ENCODE data around the gene MOB1A. TPM values are rescaled to one million over a fixed set of nuclear protein-coding genes. Genes with fewer than 3 reads are reported as not detected.

Gene MOB1A
- polyA plus RNA-seq, 1 donor (not counting 4 experiments of a cell fraction or from before 2014, with no cell fraction given): 92.4 TPM

- Histone ChIP-seq H2AFZ (ENCODE audit: control insufficient read depth, low read length) (no peak overlapping the region), H4K20me1 (ENCODE audit: control insufficient read depth, extremely low read depth, insufficient read depth, low read length) (peaks cover 30% of the 10 kb centered on the region), H3K4me1 (ENCODE audit: control insufficient read depth, extremely low read depth, insufficient read depth, low read length) (peaks cover 40% of the 10 kb centered on the region), H3K4me3 (ENCODE audit: control insufficient read depth in 2 of 3, extremely low read depth in 1 of 3, insufficient read depth in 2 of 3, low read depth in 1 of 3, low read length in 3 of 3) (no peak overlapping the region), H3K79me2 (ENCODE audit: control insufficient read depth, insufficient read depth, low read length) (peaks cover 90% of the 10 kb centered on the region), H3K27ac (ENCODE audit: control insufficient read depth, insufficient read depth, low read length) (no peak overlapping the region), H3K27me3 (ENCODE audit: control insufficient read depth, extremely low read depth, insufficient read depth, low read length) (no peaks in the 10 kb centered on the region), H3K9me1 (ENCODE audit: control insufficient read depth, extremely low read depth, insufficient read depth, low read length) (peaks cover 2% of the 10 kb centered on the region), H3K9ac (ENCODE audit: control insufficient read depth, extremely low read depth, insufficient read depth, low read length) (no peak overlapping the region), H3K36me3 (ENCODE audit: control insufficient read depth in 2 of 2, extremely low read depth in 1 of 2, insufficient read depth in 2 of 2, low read length in 2 of 2) (peaks cover 13 to 40% of the 10 kb centered on the region in 2 experiments), H3K4me2 (ENCODE audit: control insufficient read depth, extremely low read depth, insufficient read depth, low read depth, low read length) (no peak overlapping the region), H3K9me3 (ENCODE audit: control insufficient read depth, low read depth, low read length) (no peaks in the 10 kb centered on the region)
- no peak for FAIRE-seq
- TF ChIP-seq CTCF (optimal IDR thresholded peaks at IDR 0.05 in 1 of 3, IDR thresholded peaks at IDR 0.05 in 1 of 3, conservative IDR thresholded peaks at IDR 0.05 in 1 of 3; ENCODE audit: extremely low read depth in 1 of 3, insufficient read depth in 2 of 3, low read length in 3 of 3) (no peak), EZH2 (IDR thresholded peaks at IDR 0.05; ENCODE audit: low read length) (no peak)
- dilution Hi-C loops (cut with MboI; ENCODE audit: extremely low pct_ligation_motif_present, low sequenced_read_pairs): no loop called here
- DNase-seq (ENCODE audit: low read depth, low spot score): no peak
Observed at GRCh38 chr2:74204436-74204835, 25.8 kb upstream of the MOB1A start.

- H3K27ac ChIP-seq (ENCODE audit: control insufficient read depth, insufficient read depth, low read length): no peak overlapping the region
- peaks cover 6 to 30% of the 10 kb centered on the region in 2 experiments for H3K36me3 ChIP-seq (ENCODE audit: control insufficient read depth in 2 of 2, extremely low read depth in 1 of 2, insufficient read depth in 2 of 2, low read length in 2 of 2)
- dilution Hi-C loops (cut with MboI; ENCODE audit: extremely low pct_ligation_motif_present, low sequenced_read_pairs): no loop called here
- no peak overlapping the region for H3K9ac ChIP-seq (ENCODE audit: control insufficient read depth, extremely low read depth, insufficient read depth, low read length)
- peaks cover 30% of the 10 kb centered on the region for H4K20me1 ChIP-seq (ENCODE audit: control insufficient read depth, extremely low read depth, insufficient read depth, low read length)
- no peak for FAIRE-seq
- no peak overlapping the region for H3K4me3 ChIP-seq (ENCODE audit: control insufficient read depth in 2 of 3, extremely low read depth in 1 of 3, insufficient read depth in 2 of 3, low read depth in 1 of 3, low read length in 3 of 3)
- peak overlapping the region; percentile 78 for H3K4me2 ChIP-seq (ENCODE audit: control insufficient read depth, extremely low read depth, insufficient read depth, low read depth, low read length)
- H3K4me1 ChIP-seq (ENCODE audit: control insufficient read depth, extremely low read depth, insufficient read depth, low read length): peaks cover 45% of the 10 kb centered on the region
- no peaks in the 10 kb centered on the region for H3K9me3 ChIP-seq (ENCODE audit: control insufficient read depth, low read depth, low read length)
- peaks cover 81% of the 10 kb centered on the region for H3K79me2 ChIP-seq (ENCODE audit: control insufficient read depth, insufficient read depth, low read length)
- no peak for DNase-seq (ENCODE audit: low read depth, low spot score)
- peaks cover 2% of the 10 kb centered on the region for H3K9me1 ChIP-seq (ENCODE audit: control insufficient read depth, extremely low read depth, insufficient read depth, low read length)
- no peak overlapping the region for H2AFZ ChIP-seq (ENCODE audit: control insufficient read depth, low read length)
- no peaks in the 10 kb centered on the region for H3K27me3 ChIP-seq (ENCODE audit: control insufficient read depth, extremely low read depth, insufficient read depth, low read length)
- no peak for TF ChIP-seq CTCF (optimal IDR thresholded peaks at IDR 0.05 in 1 of 3, IDR thresholded peaks at IDR 0.05 in 1 of 3, conservative IDR thresholded peaks at IDR 0.05 in 1 of 3; ENCODE audit: extremely low read depth in 1 of 3, insufficient read depth in 2 of 3, low read length in 3 of 3)
- no peak for TF ChIP-seq EZH2 (IDR thresholded peaks at IDR 0.05; ENCODE audit: low read length)
Observed at GRCh38 chr2:74201596-74201995, 22.9 kb upstream of the MOB1A start.

Measured in keratinocyte (primary cell).